Activated T-cell treated with anti-CD3 and anti-CD28 coated beads for 24 hours (primary cell): ENCODE results near the gene LYVE1.

Experiments
- DNase-seq: peaks from one replicate; pipeline ENCODE4 v3.0.0-alpha.2; 2020; ENCODE audit warnings: low read depth

The LYVE1 gene

GRCh38 chr11:10591741-10592140 is 23.3 kb upstream of the LYVE1 start:
- DNase-seq = no peak

- no peak for DNase-seq
These were observed 21.9 kb upstream of the LYVE1 start for GRCh38 chr11:10590218-10590915.

DNA sequence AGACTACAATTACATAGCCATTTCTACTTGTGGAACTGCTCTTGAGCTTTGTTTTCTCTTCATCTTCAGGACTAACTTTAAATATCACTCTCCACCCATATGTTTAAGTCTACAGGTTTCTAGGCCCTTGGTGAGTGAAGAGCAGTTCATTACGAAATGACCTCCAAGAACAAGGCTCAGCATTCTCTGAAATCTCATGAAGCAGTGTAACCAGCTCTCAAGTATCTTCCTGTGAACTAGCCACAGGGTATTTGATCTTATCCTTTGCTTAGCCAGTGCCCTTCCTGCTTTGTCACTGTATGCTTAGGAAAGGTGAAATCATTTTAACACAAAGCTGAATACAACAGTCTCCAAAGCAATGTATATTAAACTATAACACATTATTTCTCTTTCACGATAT is 20.4 kb upstream of the LYVE1 start:
- DNase-seq = no peak

DNA sequence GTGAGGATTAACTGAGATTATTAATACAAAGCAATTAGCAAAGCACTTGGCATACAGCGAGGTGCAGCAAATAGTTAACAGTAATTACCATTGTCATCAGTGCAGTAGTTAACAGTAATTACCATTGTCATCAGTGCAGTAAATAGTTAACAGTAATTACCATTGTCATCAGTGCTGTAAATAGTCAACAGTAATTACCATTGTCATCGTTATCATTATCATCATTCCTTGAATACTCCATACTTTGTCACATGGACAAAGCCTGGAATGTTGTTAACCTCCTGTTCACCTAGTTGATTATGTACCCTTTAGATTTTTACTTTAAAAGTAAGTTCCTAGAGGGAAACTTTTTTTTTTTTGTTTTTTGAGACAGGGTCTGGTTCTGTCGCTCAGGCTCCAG is 19.5 kb upstream of the LYVE1 start:
- no peak for DNase-seq

DNA sequence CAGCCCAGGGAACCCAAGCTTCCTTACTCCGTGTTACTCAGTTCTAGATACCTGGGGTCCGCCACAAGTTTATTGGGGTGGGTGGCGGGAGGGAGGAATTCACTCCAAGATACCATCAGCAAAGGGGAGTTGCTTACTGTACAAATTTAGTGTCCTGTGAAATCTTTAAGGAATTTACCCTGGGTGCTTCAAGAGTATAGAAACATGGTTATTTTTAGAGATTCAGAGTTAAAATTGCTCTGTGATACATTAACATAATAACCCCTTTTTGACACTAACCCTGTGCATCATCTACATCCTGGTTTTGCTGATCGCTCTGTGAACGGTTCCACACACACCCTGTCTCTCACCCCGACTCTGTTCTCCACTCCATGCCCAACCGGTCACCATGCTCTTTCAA is 18.9 kb upstream of the LYVE1 start:
- no peak for DNase-seq

- DNase-seq = no peak
These were observed 15.6 kb upstream of the LYVE1 start for GRCh38 chr11:10584071-10584501.

- DNase-seq = no peak
These were observed 13.1 kb upstream of the LYVE1 start for GRCh38 chr11:10581481-10582019.

DNA sequence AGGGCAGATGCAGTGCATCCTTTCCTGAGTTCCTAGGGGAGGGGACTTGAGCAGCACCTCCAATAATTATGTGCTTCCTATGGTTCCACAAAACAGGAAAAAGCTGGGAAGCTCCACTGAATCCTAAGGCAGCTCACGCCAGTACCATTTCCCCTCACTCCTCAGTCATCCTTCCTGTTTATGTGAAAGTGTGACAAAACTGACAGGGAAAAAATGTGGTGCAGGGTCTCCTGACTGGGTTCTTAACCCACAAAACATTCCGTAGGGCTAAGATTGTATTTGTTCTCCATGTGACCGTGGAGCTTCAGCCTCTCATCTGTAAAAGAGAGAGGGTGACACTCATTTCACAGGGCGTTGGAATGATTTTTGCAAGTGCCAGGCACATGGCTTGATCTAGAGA is 12.2 kb upstream of the LYVE1 start:
- DNase-seq = no peak

- DNase-seq = no peak
These were observed 11.2 kb upstream of the LYVE1 start for GRCh38 chr11:10579700-10580099.

- DNase-seq = no peak
These were observed 7.6 kb upstream of the LYVE1 start for GRCh38 chr11:10576035-10576398.

DNA sequence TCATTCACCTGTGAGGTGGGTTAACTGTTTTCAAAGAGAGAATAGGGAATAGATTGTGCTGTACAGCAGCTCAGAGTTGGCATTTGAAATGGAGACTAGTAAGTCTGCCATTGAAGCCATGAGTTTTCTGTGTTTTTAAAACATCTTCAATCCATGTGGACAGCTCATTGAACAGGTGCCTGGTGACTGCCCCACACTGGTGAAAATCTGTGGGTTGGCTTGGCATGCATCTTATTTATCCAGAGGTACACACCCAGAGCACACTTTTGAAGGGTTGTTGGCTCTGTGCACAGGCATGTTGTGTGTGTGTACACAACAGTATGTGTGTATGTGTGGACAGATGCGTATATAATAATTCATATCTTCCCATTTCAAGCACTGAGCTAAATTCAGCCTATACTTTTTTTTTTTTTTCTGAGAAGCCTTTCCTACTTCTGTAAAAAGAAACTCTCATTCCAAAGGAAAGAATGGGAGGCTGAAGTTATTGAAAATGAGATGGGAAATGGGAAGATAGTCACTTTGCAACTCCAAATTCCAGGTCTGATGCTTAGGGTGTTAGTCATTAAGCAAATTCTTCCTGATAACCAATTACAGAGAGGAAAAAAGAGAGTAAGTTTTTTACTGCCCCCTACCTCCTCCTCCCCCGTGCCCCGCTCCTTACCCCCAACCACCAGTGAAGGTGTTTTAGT is 7.0 kb upstream of the LYVE1 start:
- no peak for DNase-seq

DNA sequence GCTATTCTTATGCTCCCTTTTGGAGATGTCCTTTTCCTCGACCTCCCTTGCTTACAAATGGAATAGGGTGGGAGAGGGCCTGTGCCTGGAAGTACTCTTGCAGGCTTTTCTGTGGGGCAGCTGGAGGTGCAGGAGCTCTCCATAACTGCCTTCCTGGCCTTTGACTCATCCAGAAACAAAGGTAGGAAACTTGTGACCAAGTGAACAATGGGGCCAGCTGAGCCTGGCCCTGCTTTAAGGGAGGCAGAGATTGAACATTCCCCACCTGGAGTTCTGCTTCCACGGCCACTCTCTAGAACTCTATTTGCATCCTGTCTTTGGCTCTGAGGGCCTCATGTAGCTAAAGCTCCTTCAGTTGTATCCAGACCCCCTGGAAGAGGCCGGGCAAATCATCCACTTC is 5.1 kb upstream of the LYVE1 start:
- DNase-seq = no peak

- DNase-seq = no peak
These were observed 4.6 kb upstream of the LYVE1 start for GRCh38 chr11:10573028-10573427.

DNA sequence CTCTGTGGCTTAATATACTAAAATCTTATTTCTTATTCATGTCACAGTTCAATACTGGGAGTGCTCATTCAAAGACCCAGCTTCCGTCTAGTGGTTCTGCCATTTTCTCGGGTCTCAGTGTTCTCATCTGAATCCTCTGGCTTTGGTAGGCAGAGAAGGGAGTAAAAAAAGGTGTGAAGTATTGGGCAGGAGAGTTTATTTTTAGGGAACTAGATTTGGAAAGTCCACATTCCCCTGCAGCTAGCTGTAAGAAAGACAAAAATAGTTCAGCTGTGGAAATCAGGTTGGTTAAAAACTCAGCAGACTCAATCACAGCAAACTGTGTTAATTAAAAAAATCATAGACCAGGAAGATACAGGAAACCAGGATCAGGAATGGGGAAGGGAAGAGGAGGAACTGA is 4.1 kb upstream of the LYVE1 start:
- no peak for DNase-seq

GRCh38 chr11:10567446-10567845 is 1.0 kb downstream of the LYVE1 start:
- no peak for DNase-seq

- no peak for DNase-seq
These were observed 2.1 kb downstream of the LYVE1 start for GRCh38 chr11:10566257-10566957.

- no peak for DNase-seq
These were observed 3.0 kb downstream of the LYVE1 start for GRCh38 chr11:10565493-10565892.

GRCh38 chr11:10564696-10565318 is 3.7 kb downstream of the LYVE1 start:
- DNase-seq = no peak

DNA sequence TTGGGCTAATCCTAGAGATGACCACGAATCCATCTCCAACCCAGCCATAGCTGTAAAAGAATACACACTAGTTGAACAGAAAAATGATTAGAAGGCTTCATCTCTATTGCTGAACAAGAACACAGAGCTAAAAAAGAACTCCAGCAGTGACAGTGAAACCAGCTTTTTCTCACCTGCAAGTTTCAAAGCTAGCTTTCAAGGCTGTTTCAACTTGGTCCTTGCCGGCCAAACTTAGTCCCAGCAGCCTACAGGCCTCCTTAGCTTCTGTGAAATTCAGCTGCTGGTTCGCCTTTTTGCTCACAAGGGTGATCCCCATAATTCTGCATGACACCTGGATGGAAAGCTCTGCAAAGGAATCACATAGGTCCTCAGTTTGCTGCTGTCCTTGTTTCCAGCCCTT is 4.4 kb downstream of the LYVE1 start:
- DNase-seq = no peak

GRCh38 chr11:10561947-10562346 is 6.5 kb downstream of the LYVE1 start:
- DNase-seq = no peak

GRCh38 chr11:10561043-10561818 is 7.2 kb downstream of the LYVE1 start:
- DNase-seq = no peak

DNA sequence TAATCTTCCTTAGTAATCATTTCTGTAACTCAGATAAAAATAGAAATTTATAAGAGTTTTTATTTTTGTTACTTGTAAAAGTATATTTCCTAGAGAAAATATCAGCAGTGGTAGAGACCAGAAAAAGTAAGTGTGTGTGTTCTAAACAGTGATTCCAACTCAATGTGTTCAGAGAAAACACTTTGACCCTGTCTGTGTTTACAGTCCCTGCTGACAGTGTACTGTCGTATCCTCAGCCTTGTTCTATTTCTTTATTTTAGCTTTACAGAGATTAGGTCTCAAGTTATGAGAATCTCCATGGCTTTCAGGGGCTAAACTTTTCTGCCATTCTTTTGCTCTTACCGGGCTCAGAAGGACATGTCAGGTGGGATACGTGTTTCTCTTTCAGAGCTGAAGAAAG is 10.2 kb downstream of the LYVE1 start:
- DNase-seq = no peak
